ENCODE data around the gene EIF2B2.

DNA sequence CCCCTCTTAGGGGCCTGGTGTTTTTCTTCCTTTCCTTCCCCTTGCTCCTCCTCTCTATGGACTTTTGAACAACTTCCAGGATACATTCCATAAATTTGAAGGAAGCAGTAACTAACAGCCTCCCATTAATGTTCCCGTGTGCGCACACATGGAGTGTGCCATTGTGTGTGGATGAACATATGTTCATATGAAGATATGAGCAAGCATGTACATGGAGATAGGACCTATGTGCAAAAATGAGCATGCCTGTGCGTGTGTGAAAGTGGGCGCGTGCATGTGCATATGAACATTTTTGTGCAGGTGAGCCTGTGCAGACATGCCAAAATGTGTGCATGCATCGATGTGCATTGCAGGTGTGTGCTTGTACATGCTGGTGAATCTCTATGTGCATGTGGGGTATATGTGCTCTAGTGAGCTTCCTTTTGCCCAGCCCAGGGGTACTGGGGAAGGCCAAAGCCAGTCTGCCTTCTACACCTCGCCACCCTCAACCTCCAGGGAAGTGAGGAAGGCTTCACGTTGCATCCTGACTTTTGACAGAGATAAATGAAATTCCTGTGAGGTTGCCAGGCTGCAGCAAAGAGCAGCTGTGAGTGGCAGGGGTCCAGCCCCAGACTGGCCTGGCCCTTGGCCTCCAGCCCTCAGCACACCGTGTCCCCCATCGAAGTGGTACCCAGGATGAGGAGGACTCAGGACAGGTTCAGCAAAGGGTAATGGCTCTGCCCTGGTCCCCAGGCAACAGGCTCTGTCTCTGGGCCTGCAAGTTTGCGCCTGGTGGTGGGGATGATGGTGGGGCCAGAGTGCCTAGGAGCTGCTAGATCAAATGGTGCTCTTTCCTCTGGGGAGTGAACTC, 26.2 kb upstream of the EIF2B2 start:
- TF ChIP-seq, protein P1, sequence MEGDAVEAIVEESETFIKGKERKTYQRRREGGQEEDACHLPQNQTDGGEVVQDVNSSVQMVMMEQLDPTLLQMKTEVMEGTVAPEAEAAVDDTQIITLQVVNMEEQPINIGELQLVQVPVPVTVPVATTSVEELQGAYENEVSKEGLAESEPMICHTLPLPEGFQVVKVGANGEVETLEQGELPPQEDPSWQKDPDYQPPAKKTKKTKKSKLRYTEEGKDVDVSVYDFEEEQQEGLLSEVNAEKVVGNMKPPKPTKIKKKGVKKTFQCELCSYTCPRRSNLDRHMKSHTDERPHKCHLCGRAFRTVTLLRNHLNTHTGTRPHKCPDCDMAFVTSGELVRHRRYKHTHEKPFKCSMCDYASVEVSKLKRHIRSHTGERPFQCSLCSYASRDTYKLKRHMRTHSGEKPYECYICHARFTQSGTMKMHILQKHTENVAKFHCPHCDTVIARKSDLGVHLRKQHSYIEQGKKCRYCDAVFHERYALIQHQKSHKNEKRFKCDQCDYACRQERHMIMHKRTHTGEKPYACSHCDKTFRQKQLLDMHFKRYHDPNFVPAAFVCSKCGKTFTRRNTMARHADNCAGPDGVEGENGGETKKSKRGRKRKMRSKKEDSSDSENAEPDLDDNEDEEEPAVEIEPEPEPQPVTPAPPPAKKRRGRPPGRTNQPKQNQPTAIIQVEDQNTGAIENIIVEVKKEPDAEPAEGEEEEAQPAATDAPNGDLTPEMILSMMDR (IDR thresholded peaks at IDR 0.05), result no peak
- TF ChIP-seq POLR2A (IDR thresholded peaks at IDR 0.05), result no peak

Measured in body of pancreas (tissue), 4 donors.